HT1080 (cell line): ENCODE measurements around the gene EGR4. TPM values are rescaled to one million over a fixed set of nuclear protein-coding genes. Genes with fewer than 3 reads are reported as not detected.
A peak's percentile ranks its signal among the peaks of the same experiment; 100 is the strongest.

Experiments
- DNase-seq: peaks from one replicate; pipeline ENCODE4 v3.0.0-alpha.2; 2015; ENCODE audit warnings: low read depth
- polyA plus RNA-seq, 2 experiments: library from polyadenylated mRNA; depleted of rRNA; stranded (reverse); fragments of >200 nt; gene quantifications; 2 replicates each; pipeline ENCODE4 v1.2.3, GENCODE V29; 2015
- total RNA-seq: library from RNA; depleted of rRNA; stranded (reverse); fragments of >200 nt; shearing (Covaris generic); gene quantifications from 2 replicates; pipeline ENCODE4 v1.2.3, GENCODE V29; 2014; rRNA removed

EGR4 gene
- not detected in 2 replicates for total RNA-seq
- polyA plus RNA-seq (2015; cell fraction: cytosol; rRNA removed) = 0.02 TPM in 1 of 2 replicates, not detected in the other
- polyA plus RNA-seq (2015; cell fraction: nucleus; rRNA removed) = not detected in 2 replicates

GRCh38 chr2:73293534-73294171 lies at the start of gene EGR4:
TSS of gene EGR4 (minus strand) at chr2:73293548. CDS start at chr2:73293317, 231 bp downstream.
- peak; percentile 36 for DNase-seq

GRCh38 chr2:73341039-73341438 lies 47.7 kb upstream of the EGR4 start:
- DNase-seq = no peak

- DNase-seq = no peak
Measured at GRCh38 chr2:73339201-73339600, 45.9 kb upstream of the EGR4 start.

GRCh38 chr2:73337828-73338227 lies 44.5 kb upstream of the EGR4 start:
- no peak for DNase-seq

GRCh38 chr2:73334620-73335019 lies 41.3 kb upstream of the EGR4 start:
- no peak for DNase-seq

- no peak for DNase-seq
Measured at GRCh38 chr2:73334045-73334444, 40.7 kb upstream of the EGR4 start.

- DNase-seq = no peak
Measured at GRCh38 chr2:73333564-73333963, 40.2 kb upstream of the EGR4 start.

- no peak for DNase-seq
Measured at GRCh38 chr2:73324126-73324725, 30.9 kb upstream of the EGR4 start.

- no peak for DNase-seq
Measured at GRCh38 chr2:73323551-73323950, 30.2 kb upstream of the EGR4 start.

GRCh38 chr2:73314441-73314840 lies 21.1 kb upstream of the EGR4 start:
- DNase-seq = no peak

GRCh38 chr2:73307720-73308119 lies 14.4 kb upstream of the EGR4 start:
- DNase-seq = no peak

GRCh38 chr2:73301636-73302035 lies 8.3 kb upstream of the EGR4 start:
- DNase-seq = no peak

GRCh38 chr2:73300926-73301325 lies 7.6 kb upstream of the EGR4 start:
- no peak for DNase-seq

- DNase-seq = no peak
Measured at GRCh38 chr2:73297586-73297985, 4.2 kb upstream of the EGR4 start.

- DNase-seq = peak; percentile 26
Measured at GRCh38 chr2:73297151-73297559, 3.8 kb upstream of the EGR4 start.

GRCh38 chr2:73295751-73296400 lies 2.5 kb upstream of the EGR4 start:
- DNase-seq = peak; percentile 55

GRCh38 chr2:73294239-73294638 lies 891 bp upstream of the EGR4 start:
- no peak for DNase-seq

- DNase-seq = no peak
Measured at GRCh38 chr2:73292906-73293533, 328 bp downstream of the EGR4 start.

- no peak for DNase-seq
Measured at GRCh38 chr2:73292316-73292905, 937 bp downstream of the EGR4 start.

- no peak for DNase-seq
Measured at GRCh38 chr2:73291461-73292315, 1.7 kb downstream of the EGR4 start.

GRCh38 chr2:73291093-73291460 lies 2.3 kb downstream of the EGR4 start:
- peak; percentile 29 for DNase-seq
